Measurements from ENCODE around the gene NCR1.
"Not testable (repeated sequence)": the region's sequence is repeated elsewhere in the genome, so short reads cannot be mapped to it uniquely, and the experiment has no call there.

The NCR1 gene

DNA sequence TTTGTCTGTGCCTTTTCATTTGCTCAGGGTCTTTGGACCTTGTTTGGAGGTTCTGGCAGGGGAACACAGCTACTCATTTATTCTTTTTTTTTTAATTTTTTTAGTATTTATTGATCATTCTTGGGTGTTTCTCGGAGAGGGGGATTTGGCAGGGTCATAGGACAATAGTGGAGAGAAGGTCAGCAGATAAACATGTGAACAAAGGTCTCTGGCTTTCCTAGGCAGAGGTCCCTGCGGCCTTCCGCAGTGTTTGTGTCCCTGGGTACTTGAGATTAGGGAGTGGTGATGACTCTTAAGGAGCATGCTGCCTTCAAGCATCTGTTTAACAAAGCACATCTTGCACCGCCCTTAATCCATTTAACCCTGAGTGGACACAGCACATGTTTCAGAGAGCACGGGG lies 2.0 kb downstream of the NCR1 start:
- not testable (repeated sequence) for DNase-seq (ENCODE audit: low read depth in 2 of 2)

DNA sequence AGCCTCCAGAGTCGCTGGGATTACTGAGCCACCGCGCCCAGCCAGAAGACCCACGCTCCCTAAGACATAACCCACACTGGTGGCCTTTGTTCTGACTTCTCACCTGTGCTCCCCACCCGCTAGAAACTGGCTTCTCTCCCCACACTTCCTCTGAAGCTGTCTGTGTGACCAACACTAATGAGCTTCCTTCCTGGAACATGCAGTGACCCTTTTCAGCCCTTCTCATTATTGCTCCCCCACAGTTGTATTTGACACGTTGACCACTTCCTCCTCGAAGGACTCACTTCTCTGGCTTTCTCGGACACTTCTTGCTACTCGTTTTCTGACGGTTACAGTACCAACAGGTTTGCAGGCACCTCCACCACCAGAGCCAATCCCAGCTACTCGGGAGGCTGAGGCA lies 10.9 kb downstream of the NCR1 start:
- DNase-seq (ENCODE audit: low read depth in 2 of 2): no peak

DNA sequence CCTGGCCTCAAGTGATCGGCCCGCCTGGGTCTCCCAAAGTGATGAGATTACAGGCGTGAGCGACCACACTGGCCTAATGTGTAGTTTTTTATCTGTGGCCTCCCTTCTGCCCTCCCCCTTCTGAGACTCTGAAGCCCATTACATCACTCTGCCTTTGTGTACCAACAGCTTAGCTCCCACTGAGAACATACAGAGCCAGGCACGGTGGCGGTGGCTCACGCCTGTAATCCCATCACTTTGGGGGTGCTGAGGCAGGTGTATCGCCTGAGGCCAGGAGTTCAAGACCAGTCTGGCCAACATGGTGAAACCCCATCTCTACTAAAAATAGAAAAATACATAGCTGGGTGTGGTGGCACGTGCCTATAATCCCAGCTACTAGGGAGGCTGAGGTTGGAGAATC lies 12.6 kb downstream of the NCR1 start:
- DNase-seq (ENCODE audit: low read depth in 2 of 2): no peak

DNA sequence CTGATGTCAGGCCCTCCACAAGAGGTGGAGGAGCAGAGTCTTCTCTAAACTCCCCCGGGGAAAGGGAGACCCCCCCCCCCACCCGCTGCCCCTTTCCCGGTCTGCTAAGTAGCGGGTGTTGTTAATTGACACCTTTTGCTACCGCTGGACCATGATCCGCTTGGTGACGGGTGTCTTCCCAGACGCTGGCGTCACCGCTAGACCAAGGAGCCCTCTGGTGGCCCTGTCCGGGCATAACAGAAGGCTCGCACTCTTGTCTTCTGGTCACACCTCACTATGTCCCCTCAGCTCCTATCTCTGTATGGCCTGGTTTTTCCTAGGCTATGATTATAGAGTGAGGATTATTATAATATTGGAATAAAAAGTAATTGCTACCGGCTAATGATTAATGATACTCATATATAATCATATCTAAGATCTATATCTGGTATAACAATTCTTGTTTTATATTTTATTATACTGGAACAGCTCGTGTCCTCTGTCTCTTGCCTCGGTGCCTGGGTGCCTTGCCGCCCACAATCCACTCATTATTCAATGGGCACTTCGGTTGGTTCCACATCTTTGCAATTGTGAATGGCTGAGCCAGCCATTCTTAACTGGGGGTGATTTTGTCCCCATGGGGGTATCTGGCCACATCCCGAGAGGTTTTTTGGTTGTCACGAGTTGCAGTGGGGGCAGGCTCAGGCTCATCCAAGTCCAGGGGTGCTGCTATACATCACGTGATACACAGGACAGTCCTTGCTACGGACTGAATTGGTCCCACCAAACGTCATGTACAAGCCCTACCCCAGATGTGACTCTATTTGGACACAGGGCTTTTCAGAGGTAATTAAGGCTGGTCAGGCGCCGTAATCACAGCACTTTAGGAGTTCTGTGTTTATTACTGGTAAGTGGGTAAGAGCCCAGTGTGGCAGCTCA lies 14.0 kb downstream of the NCR1 start:
- DNase-seq (ENCODE audit: low read depth in 2 of 2): not testable (repeated sequence)

DNA sequence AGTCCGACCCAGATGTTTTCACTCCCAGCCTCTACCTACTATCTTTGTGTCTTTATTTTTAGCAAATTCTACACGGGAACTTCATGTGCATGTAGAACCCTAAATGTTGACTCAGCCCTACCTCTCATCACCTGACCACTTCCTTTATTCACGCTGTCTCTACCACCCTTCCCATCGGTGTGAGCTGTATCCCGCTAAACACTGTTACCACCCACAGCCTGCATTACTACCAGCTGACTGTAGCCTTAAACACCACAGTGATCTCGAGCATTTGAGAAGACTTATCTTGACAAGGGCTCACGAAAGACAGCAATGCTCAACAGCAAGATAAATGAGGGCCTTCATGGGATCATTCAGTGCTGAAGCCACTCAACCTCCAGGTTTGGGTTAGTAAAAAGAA lies 15.1 kb downstream of the NCR1 start:
- DNase-seq (ENCODE audit: low read depth in 2 of 2): no peak

DNA sequence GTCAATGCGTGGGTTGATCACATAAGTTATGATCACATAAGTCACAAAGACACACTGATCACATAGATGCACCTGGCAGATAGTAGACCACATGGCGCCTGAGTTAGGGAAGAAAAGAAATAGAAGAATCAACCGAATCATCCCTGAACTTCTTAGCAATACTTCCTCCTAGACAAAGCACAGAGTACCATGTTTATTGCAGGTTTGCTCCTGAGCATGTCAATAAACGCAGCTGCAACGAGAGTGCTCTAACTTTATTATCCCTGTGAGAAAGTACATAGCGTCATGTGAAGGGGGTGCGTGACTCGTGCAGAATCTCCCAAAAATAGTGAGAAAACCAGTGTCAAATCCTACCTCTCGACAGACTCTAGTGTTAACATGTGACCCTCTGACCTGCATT lies 17.3 kb downstream of the NCR1 start:
- DNase-seq (ENCODE audit: low read depth in 2 of 2): no peak

DNA sequence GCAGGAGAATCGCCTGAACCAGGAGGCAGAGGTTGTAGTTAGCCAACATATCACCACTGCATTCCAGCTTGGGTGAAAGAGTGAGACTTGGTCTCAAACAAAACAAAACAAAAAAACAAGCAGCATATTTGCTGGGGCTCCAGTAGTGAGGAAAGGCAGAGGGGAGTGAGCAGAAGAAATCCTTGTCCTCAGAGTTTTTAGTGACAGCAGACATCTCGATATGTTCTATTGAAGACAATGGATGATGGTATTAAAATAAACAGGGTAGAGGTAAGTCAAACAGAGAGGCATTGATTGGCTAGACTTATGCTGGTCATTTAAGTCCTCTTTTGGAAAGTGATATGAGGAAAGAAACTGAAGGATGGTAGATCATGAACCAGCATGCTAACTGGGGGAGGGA lies 22.4 kb downstream of the NCR1 start:
- DNase-seq (ENCODE audit: low read depth in 2 of 2): no peak

DNA sequence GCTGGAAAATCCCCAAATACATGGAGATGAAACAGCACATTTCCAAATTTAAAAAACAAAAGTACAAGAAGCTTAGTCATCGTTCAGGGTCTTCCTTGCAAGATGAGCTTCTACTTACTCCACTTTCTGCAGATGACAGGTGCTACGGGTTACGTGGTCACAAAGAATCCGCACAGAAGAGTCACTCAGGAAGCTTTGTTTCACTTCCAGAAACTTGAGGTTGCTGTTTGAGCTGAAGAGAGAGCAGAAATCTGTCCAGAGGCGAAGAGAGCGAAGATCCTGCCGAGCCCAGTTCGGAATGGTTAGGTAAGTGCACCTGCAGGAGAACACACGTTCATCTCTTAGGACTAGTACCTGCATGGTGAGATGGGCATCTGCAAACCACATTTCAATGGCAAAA lies 32.0 kb downstream of the NCR1 start:
- DNase-seq (ENCODE audit: low read depth in 2 of 2): no peak

DNA sequence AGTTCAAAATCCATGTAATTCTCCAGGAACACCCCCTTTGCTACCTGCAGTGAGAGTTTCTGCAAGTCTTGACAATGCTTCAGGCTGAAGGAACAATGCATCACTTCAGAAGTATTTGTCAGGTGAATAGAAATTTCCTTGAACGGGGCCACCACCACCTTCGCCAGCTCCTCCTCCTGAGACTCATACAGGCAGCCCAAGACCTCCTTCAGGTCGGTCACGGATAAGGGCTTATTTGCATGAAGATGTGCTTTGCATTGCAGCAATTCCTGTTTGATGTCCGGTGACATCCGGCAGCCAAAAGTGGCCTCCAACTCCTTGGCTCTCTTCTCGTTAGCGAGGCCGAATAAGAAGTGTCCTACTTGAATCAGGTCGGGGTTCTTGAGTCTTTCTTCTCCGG lies 33.0 kb downstream of the NCR1 start:
- no peak for DNase-seq (ENCODE audit: low read depth in 2 of 2)

DNA sequence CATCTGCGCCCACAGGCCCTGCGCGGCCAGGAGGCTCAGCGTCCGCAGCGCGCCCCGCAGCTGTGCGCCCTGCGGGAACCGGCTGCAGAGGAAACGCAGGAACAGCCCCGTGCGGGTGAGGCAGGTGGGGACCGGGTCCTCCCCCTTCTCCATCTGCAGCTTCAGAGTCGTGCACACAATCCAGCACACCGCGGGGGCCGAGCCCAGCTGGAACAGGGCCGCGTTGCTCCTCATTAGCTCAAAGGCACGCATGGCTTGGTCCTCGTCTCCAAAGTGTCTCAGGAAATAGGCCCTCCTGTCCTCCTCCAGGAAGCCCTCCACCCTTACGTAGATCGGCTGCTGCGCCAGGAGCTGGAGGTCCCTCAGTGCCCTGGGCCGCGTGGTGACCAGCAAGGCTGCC lies 33.6 kb downstream of the NCR1 start:
- DNase-seq (ENCODE audit: low read depth in 2 of 2): not testable (repeated sequence)

DNA sequence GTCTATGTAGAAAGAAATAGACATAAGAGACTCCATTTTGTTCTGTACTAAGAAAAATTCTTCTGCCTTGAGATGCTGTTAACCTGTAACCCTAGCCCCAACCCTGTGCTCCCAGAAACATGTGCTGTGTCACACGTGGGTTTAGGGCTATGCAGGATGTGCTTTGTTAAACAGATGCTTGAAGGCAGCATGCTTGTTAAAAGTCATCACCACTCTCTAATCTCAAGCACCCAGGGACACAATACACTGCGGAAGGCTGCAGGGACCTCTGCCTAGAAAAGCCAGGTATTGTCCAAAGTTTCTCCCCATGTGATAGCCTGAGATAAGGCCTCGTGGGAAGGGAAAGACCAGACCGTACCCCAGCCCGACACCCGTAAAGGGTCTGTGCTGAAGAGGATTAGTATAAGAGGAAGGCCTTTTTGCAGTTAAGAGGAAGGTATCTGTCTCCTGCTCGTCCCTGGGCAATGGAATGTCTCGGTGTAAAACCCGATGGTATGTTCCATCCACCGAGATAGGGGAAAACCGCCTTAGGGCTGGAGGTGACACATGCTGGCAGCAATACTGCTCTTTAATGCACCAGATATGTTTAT lies 37.9 kb downstream of the NCR1 start:
- not testable (repeated sequence) for DNase-seq (ENCODE audit: low read depth in 2 of 2)

DNA sequence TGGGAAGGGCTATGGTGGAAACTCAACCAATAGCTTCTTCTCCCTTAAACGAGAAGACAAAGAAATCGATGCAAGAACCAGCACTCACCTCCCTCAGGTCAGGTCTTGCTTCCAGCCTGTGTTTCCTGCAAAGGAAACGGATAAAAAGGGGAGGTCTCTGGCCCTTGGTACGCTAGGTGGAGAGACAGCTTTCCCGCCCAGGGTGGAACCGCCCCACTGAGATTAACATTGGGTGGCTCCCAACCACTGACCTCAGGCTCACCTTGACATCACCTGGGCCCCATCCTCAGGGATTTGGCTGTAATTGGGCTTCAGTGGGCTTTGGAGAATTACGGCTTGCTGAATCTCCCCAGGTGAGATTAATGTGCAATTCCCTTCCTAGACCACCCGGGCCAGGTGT lies 41.4 kb downstream of the NCR1 start, which contains the start of gene NLRP7:
Gene NLRP7 (minus strand): TSS at position 150 of the 400 bp plus-strand sequence.
- no peak for DNase-seq (ENCODE audit: low read depth in 2 of 2)

DNA sequence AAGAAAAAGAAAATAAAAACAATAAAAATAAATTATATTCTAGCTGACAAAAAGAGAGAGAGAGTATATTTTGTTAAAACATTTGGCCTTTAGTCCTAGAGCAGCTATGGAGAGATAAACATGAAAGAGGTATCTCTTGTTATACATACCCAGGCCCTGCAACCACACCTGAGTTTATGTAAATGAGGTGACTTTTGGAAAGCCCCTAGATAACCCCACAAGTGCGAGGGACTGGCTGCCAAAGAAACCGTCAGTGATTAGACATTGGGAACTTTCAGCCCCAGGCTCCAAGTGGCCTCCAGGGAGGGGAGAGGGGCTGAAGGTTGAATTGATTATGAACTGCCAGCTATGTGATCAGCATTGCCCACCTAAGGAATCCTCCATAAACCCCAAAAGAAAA lies 43.5 kb downstream of the NCR1 start:
- no peak for DNase-seq (ENCODE audit: low read depth in 2 of 2)

DNA sequence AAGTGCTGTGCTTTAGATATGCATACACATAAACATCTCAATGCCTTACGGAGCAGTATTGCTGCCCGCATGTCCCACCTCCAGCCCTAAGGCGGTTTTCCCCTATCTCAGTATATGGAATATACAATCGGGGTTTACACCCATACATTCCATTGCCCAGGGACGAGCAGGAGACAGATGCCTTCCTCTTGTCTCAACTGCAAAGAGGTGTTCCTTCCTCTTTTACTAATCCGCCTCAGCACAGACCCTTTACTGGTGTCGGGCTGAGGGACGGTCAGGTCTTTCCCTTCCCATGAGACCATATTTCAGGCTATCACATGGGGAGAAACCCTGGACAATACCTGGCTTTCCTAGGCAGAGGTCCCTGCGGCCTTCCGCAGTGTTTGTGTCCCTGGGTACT lies 44.6 kb downstream of the NCR1 start:
- DNase-seq (ENCODE audit: low read depth in 2 of 2): not testable (repeated sequence)

DNA sequence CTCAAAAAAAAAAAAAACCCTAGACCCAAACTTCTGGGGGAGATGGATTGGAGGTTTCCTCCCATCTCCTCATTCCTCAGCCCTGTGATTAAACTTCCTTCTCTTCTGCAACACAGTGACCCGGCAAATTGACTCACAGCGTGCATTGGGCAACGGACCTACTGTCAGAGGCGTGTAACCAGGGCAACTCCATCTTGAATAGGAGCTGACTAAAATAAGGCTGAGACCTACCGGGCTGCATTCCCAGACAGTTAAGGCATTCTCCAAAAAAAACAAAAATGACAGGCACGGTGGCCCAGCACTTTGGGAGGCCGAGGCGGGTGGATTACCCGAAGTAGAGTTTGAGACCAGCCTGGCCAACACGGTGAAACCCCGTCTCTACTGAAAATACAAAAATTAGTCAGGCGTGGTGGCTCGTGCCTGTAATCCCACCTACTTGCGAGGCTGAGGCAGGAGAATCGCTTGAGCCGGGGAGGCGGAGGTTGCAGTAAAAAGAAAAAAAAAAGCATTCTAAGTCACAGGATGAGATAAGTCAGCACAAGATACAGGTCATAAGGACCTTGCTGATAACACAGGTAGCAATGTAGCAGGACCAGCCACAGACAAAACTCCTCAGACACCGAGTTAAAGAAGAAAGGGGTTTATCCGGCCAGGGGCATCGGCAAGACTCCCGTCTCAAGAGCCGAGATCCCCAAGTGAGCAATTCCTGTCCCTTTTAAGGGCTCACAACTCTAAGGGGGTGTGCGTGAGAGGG lies 46.8 kb downstream of the NCR1 start:
- no peak for DNase-seq (ENCODE audit: low read depth in 2 of 2)

DNA sequence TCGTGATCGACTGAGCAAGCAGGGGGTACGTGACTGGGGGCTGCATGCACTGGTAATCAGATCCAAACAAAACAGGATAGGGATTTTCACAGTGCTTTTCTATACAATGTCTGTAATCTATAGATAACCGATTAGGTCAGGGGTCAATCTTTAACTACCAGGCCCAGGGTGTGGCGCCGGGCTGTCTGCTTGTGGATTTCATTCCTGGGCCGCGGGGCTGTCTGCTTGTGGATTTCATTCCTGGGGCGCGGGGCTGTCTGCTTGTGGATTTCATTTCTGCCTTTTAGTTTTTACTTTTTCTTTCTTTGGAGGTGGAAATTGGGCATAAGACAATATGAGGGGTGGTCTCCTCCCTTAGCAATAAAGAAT lies 47.4 kb downstream of the NCR1 start:
- DNase-seq (ENCODE audit: low read depth in 2 of 2): not testable (repeated sequence)

DNA sequence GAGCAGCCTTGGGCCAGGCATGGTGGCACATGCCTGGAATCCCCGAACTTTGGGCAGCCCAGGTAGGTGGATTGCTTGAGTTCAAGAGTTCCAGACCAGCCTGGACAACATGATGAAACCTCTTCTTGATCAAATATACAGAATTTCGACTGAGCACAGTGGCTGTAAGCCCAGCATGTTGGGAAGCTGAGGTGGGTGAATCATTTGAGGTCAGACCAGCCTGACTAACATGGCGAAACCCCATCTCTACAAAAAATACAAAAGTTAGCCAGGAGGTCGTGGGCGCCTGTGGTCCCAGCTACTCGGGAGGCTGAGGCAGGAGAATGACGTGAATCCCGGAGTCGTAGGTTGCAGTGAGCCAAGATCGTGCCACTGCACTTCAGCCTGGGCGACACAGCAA lies 49.4 kb downstream of the NCR1 start:
- DNase-seq (ENCODE audit: low read depth in 2 of 2): no peak

DNA sequence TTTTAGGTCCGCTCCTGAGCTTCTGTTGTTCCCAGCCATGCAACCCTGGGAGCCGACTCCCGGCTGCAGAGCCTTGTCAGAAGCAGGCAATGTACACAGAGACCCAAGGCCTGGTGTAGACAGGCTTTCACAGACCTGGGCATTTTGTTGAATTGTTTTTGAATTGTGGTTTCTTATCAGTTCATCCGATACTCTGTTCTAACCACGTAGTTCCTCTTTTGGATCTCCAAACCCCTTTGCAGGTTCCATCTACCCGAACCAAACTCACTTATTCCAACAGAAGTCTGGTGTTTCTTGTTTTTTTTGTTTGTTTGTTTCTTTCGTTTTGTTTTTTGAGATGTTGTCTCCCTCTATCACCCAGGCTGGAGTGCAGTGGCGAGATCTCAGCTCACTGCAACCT lies 53.9 kb downstream of the NCR1 start:
- DNase-seq (ENCODE audit: low read depth in 2 of 2): no peak
